Measurements from ENCODE around the gene MBNL2. TPM values are rescaled to one million over a fixed set of nuclear protein-coding genes. Genes with fewer than 3 reads are reported as not detected.

MBNL2 gene
- total RNA-seq, 1 experiment from 2014 or later: 0.85 TPM

DNA sequence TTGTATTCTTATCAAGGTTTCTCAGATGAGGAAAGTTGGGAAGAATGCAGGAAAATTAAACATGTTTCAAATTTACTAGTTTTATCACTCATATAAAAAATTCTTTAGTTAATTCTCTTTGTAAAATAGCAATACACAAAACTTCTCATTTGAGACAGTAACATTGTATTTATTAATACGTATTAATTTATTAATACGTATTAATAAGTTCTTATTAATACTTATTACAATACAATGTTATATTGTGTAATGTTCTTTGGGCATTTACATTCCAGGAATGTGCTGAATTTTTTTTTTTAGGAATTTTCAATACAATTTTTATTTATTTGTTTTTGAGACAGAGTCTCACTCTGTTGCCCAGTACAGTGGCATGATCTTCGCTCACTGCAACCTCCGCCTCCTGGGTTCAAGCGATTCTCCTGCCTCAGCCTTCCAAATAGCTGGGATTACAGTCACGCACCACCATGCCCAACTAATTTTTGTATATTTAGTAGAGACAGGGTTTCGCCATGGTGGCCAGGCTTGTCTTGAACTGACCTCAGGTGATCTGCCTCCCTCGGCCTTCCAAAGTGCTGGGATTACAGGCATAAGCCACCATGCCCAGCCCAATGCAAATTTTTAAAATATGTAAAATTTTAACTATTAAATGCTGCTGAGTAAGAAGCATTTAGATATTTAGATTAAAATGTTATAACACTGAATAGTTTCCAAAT lies 31.6 kb downstream of the MBNL2 start:
- POLR2A ChIA-PET: no interaction called here

DNA sequence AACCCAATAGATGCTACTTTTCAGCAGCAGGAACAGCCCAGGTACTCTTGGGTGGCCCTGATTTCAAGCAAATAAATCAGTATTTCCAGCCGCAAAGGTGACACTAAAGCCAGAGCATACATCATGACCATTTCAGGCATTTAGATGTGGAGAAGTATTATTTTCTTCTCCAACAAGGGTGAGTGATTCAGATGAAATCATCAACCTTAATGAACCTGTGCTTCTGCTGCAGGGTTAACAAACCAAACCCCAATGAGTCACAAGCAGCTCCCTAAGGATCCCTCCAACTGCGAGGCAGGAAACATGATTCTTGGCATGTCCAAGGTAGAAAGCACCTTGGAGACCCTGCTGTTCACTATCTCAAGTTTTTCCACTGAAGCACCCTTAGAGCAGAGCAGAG lies 32.7 kb downstream of the MBNL2 start:
- ChIA-PET POLR2A (no interaction called here), CTCF (interaction anchor here (1.0 kb wide), 1 partner anchor 14 kb away, joined by 3 read pairs; no protein-coding TSS in a partner anchor)
- Mint-ChIP-seq H3K36me3 (no peaks in the 10 kb centered on the region), H3K9me3 (no peaks in the 10 kb centered on the region), H3K27ac (no peak overlapping the region), H3K4me1 (peaks cover 30% of the 10 kb centered on the region), H3K4me3 (no peak overlapping the region), H3K27me3 (ENCODE audit: low read depth) (peaks cover 4% of the 10 kb centered on the region; the same call in 1 of the 2 replicates)
- ATAC-seq (no peak), DNase-seq (ENCODE audit: low spot score) (no peak)
- TF ChIP-seq MXD4 (CRISPR knock-in tag; IDR thresholded peaks at IDR 0.05; ENCODE audit: borderline replicate concordance): no peak
- no peak for TF ChIP-seq FOXP4 (CRISPR knock-in tag; IDR thresholded peaks at IDR 0.05)
- TF ChIP-seq OVOL2 (CRISPR knock-in tag; IDR thresholded peaks at IDR 0.05; ENCODE audit: borderline replicate concordance): no peak
- TF ChIP-seq, protein P1, sequence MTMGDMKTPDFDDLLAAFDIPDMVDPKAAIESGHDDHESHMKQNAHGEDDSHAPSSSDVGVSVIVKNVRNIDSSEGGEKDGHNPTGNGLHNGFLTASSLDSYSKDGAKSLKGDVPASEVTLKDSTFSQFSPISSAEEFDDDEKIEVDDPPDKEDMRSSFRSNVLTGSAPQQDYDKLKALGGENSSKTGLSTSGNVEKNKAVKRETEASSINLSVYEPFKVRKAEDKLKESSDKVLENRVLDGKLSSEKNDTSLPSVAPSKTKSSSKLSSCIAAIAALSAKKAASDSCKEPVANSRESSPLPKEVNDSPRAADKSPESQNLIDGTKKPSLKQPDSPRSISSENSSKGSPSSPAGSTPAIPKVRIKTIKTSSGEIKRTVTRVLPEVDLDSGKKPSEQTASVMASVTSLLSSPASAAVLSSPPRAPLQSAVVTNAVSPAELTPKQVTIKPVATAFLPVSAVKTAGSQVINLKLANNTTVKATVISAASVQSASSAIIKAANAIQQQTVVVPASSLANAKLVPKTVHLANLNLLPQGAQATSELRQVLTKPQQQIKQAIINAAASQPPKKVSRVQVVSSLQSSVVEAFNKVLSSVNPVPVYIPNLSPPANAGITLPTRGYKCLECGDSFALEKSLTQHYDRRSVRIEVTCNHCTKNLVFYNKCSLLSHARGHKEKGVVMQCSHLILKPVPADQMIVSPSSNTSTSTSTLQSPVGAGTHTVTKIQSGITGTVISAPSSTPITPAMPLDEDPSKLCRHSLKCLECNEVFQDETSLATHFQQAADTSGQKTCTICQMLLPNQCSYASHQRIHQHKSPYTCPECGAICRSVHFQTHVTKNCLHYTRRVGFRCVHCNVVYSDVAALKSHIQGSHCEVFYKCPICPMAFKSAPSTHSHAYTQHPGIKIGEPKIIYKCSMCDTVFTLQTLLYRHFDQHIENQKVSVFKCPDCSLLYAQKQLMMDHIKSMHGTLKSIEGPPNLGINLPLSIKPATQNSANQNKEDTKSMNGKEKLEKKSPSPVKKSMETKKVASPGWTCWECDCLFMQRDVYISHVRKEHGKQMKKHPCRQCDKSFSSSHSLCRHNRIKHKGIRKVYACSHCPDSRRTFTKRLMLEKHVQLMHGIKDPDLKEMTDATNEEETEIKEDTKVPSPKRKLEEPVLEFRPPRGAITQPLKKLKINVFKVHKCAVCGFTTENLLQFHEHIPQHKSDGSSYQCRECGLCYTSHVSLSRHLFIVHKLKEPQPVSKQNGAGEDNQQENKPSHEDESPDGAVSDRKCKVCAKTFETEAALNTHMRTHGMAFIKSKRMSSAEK (CRISPR knock-in tag; IDR thresholded peaks at IDR 0.05; ENCODE audit: borderline replicate concordance): no peak
- TF ChIP-seq ZNF396 (CRISPR knock-in tag; IDR thresholded peaks at IDR 0.05; ENCODE audit: borderline replicate concordance): no peak
- no peak for TF ChIP-seq AFF4 (CRISPR knock-in tag; IDR thresholded peaks at IDR 0.05; ENCODE audit: borderline replicate concordance)
- no peak for TF ChIP-seq ZNF281 (CRISPR knock-in tag; IDR thresholded peaks at IDR 0.05)
- TF ChIP-seq PREB (CRISPR knock-in tag; IDR thresholded peaks at IDR 0.05; ENCODE audit: borderline replicate concordance): no peak
- no peak for TF ChIP-seq TEAD4 (CRISPR knock-in tag; IDR thresholded peaks at IDR 0.05)
- no peak for TF ChIP-seq NR1H2 (CRISPR knock-in tag; IDR thresholded peaks at IDR 0.05)
- no peak for TF ChIP-seq HMGA2 (CRISPR knock-in tag; IDR thresholded peaks at IDR 0.05)
- TF ChIP-seq ZBTB21 (CRISPR knock-in tag; IDR thresholded peaks at IDR 0.05; ENCODE audit: borderline replicate concordance): no peak
- no peak for TF ChIP-seq MYBL2 (CRISPR knock-in tag; IDR thresholded peaks at IDR 0.05)

More for the DNA sequence above, 31.6 kb downstream of the MBNL2 start:
- Mint-ChIP-seq H3K27ac (no peak overlapping the region), H3K4me1 (peaks cover 26% of the 10 kb centered on the region), H3K36me3 (no peaks in the 10 kb centered on the region), H3K4me3 (no peak overlapping the region), H3K9me3 (no peaks in the 10 kb centered on the region), H3K27me3 (ENCODE audit: low read depth) (no peaks in the 10 kb centered on the region)
- CTCF ChIA-PET: no interaction called here
- no peak for ATAC-seq
- no peak for DNase-seq (ENCODE audit: low spot score)
- TF ChIP-seq, protein P2, sequence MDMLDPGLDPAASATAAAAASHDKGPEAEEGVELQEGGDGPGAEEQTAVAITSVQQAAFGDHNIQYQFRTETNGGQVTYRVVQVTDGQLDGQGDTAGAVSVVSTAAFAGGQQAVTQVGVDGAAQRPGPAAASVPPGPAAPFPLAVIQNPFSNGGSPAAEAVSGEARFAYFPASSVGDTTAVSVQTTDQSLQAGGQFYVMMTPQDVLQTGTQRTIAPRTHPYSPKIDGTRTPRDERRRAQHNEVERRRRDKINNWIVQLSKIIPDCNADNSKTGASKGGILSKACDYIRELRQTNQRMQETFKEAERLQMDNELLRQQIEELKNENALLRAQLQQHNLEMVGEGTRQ (CRISPR knock-in tag; IDR thresholded peaks at IDR 0.05): no peak
- TF ChIP-seq E2F1 (CRISPR knock-in tag; IDR thresholded peaks at IDR 0.05): no peak
